GM12864 (cell line): Measurements from ENCODE around the gene CYFIP2.

Source experiments
- DNase-seq: peaks from one replicate; pipeline ENCODE4 v3.0.0-alpha.2; 2011; ENCODE audit warnings: low read depth
- H3K4me3 ChIP-seq: 2 replicates; pipeline ENCODE4 v1.5.1; 2011; ENCODE audit warnings: mild to moderate bottlenecking, low read depth, low read length, control low read depth
- TF ChIP-seq, protein P1 (sequence below): IDR thresholded peaks from 2 replicates; pipeline ENCODE4 v1.5.1; 2011; ENCODE audit warnings: low read depth, mild to moderate bottlenecking, moderate library complexity, low read length, control low read depth, inconsistent platforms; ENCODE audit errors: missing control alignments

CYFIP2 gene

GRCh38 chr5:157280927-157281326, 15.0 kb downstream of the CYFIP2 start:
- DNase-seq: no peak
- TF ChIP-seq, protein P1, sequence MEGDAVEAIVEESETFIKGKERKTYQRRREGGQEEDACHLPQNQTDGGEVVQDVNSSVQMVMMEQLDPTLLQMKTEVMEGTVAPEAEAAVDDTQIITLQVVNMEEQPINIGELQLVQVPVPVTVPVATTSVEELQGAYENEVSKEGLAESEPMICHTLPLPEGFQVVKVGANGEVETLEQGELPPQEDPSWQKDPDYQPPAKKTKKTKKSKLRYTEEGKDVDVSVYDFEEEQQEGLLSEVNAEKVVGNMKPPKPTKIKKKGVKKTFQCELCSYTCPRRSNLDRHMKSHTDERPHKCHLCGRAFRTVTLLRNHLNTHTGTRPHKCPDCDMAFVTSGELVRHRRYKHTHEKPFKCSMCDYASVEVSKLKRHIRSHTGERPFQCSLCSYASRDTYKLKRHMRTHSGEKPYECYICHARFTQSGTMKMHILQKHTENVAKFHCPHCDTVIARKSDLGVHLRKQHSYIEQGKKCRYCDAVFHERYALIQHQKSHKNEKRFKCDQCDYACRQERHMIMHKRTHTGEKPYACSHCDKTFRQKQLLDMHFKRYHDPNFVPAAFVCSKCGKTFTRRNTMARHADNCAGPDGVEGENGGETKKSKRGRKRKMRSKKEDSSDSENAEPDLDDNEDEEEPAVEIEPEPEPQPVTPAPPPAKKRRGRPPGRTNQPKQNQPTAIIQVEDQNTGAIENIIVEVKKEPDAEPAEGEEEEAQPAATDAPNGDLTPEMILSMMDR: no peak
- H3K4me3 ChIP-seq: no peak overlapping the region

DNA sequence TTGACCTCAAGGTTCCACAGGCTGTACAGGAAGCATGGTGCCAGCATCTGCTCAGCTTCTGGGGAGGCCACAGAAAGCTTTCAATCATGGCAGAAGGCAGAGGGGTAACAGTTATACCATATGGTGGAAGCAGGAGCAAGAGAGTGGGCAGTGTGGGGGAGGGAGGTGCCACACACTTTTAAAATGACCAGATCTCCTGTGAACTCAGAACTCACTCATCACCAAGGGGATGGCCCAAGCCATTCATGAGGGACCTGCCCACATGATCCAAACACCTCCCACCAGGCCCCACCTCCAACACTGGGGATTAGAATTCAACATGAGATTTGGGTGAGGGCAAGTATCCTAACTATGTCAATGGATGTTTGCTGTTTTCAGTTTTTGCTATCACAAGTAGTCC, 16.2 kb downstream of the CYFIP2 start:
- no peak for DNase-seq
- TF ChIP-seq, protein P1: no peak
- H3K4me3 ChIP-seq: no peak overlapping the region

DNA sequence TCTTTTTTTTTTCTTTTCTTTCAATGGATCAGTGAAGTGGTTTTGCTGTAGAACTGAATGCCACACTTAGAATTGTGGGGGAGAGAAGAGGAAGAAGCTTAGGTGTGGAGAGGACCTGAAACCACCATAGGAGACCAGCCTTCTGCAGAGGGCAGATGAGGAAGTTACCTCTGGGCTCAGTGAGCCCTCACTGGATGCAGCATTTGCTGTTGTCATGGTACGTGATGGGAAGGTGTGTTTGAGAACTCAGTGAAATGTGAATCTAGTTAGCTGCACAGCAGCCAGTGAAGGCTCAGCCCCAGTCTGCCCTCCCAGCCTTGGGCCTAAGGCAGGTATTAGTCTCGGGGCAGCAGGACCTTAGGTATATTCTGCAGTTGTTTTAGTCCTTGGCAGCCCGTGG, 17.5 kb downstream of the CYFIP2 start:
- TF ChIP-seq, protein P1: no peak
- peak; percentile 77 for DNase-seq
- H3K4me3 ChIP-seq: no peak overlapping the region

- TF ChIP-seq, protein P1: no peak
- DNase-seq: no peak
Measured at GRCh38 chr5:157284458-157285212, 18.7 kb downstream of the CYFIP2 start.

GRCh38 chr5:157285310-157286035, 19.6 kb downstream of the CYFIP2 start:
- TF ChIP-seq, protein P1: no peak
- DNase-seq: no peak
- H3K4me3 ChIP-seq: no peak overlapping the region

More at GRCh38 chr5:157284458-157285212, 18.7 kb downstream of the CYFIP2 start:
- no peak overlapping the region for H3K4me3 ChIP-seq

- no peak overlapping the region for H3K4me3 ChIP-seq
Measured at GRCh38 chr5:157286761-157287211, 20.9 kb downstream of the CYFIP2 start.

More at GRCh38 chr5:157286761-157287211, 20.9 kb downstream of the CYFIP2 start:
- DNase-seq: no peak
- TF ChIP-seq, protein P1: no peak
